HG02798 (cell line): ENCODE results near the gene PSMA5.
"Not testable (repeated sequence)": the region's sequence is repeated elsewhere in the genome, so short reads cannot be mapped to it uniquely, and the experiment has no call there.

Experiments used
- ATAC-seq: cut with Tn5 transposase; IDR thresholded peaks from one replicate; pipeline ENCODE4 v1.9.1; 2021; ENCODE audit warnings: mild to moderate bottlenecking; ENCODE audit not compliant: unreplicated experiment, poor library complexity

PSMA5 gene

GRCh38 chr1:109393617-109394233 is 32.5 kb downstream of the PSMA5 start:
- no peak for ATAC-seq

- ATAC-seq, result no peak
Measured at GRCh38 chr1:109392788-109393616, 33.2 kb downstream of the PSMA5 start.

GRCh38 chr1:109392037-109392787 is 34.0 kb downstream of the PSMA5 start:
- peak; percentile 27 for ATAC-seq

GRCh38 chr1:109391626-109392025 is 34.6 kb downstream of the PSMA5 start:
- ATAC-seq, result peak; percentile 76

- no peak for ATAC-seq
Measured at GRCh38 chr1:109391157-109391556, 35.1 kb downstream of the PSMA5 start.

- ATAC-seq, result no peak
Measured at GRCh38 chr1:109389638-109390341, 36.5 kb downstream of the PSMA5 start.

GRCh38 chr1:109388884-109389637 is 37.2 kb downstream of the PSMA5 start:
- ATAC-seq, result no peak

- no peak for ATAC-seq
Measured at GRCh38 chr1:109388208-109388711, 38.0 kb downstream of the PSMA5 start.

- ATAC-seq, result no peak
Measured at GRCh38 chr1:109386054-109386717, 40.1 kb downstream of the PSMA5 start.

- ATAC-seq, result no peak
Measured at GRCh38 chr1:109385417-109385816, 40.8 kb downstream of the PSMA5 start.

GRCh38 chr1:109383854-109384253 is 42.4 kb downstream of the PSMA5 start:
- ATAC-seq, result no peak

- ATAC-seq, result no peak
Measured at GRCh38 chr1:109383087-109383779, 43.0 kb downstream of the PSMA5 start.

GRCh38 chr1:109381573-109381972 is 44.7 kb downstream of the PSMA5 start:
- ATAC-seq, result no peak

- ATAC-seq, result no peak
Measured at GRCh38 chr1:109379907-109380306, 46.3 kb downstream of the PSMA5 start.

GRCh38 chr1:109379422-109379821 is 46.8 kb downstream of the PSMA5 start:
- ATAC-seq, result no peak

- ATAC-seq, result no peak
Measured at GRCh38 chr1:109377698-109378097, 48.5 kb downstream of the PSMA5 start.

- not testable (repeated sequence) for ATAC-seq
Measured at GRCh38 chr1:109373696-109374095, 52.6 kb downstream of the PSMA5 start.

GRCh38 chr1:109373126-109373525 is 53.1 kb downstream of the PSMA5 start:
- ATAC-seq, result no peak
